Activated T-cell treated with anti-CD3 and anti-CD28 coated beads for 48 hours (primary cell): ENCODE data around the gene DYNLT1.
"Not testable (repeated sequence)": the region's sequence is repeated elsewhere in the genome, so short reads cannot be mapped to it uniquely, and the experiment has no call there.

Experiments
- DNase-seq: peaks from one replicate; pipeline ENCODE4 v3.0.0-alpha.2; 2020; ENCODE audit warnings: low read depth

DYNLT1 gene

GRCh38 chr6:158639056-158639455, 5.5 kb downstream of the DYNLT1 start:
- no peak for DNase-seq

DNA sequence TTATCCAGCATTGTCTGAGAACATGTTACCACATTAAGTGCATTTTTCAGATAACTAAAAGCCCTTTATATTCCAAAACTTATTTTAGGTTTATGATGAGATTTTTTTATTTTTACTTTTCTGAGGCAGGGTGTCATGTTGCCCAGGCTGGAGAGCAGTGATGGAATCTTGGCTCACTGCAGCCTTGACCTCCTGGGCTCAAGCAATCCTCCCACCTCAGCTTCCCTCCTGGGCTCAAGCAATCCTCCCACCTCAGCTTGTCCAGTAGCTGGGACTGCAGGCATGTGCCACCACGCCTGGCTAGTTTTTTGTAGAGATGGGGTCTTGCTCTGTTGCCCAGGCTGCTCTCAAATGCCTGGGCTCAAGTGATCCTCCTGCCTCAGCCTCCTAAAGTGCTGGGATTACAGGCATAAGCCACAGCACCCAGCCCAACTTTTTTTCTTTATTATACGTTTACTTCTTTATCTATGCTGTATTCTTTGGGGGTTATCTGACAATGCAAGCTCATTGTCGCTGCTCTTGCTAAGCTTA, 6.2 kb downstream of the DYNLT1 start:
- DNase-seq: no peak

DNA sequence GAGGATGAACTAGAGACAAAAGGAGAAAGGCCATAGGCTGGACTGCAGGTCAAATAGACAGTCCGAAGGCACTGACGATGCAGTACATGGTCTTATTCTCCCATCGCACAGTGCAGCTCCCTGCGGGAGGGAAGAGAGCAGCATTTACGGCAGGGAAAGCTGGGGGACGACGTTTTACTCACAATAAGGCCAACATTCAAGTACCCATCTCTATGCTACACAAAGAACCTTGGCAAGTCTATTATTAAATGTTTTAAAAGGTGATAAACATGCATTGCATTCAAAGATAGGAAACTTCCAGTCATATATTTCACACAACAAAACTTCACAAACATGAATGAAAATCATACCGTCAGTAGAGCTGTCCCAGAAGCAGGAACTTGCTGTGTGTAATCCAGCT, 7.8 kb downstream of the DYNLT1 start:
- no peak for DNase-seq

- DNase-seq: no peak
These were observed 9.0 kb downstream of the DYNLT1 start for GRCh38 chr6:158635427-158636073.

GRCh38 chr6:158634695-158635426, 9.7 kb downstream of the DYNLT1 start:
- no peak for DNase-seq

DNA sequence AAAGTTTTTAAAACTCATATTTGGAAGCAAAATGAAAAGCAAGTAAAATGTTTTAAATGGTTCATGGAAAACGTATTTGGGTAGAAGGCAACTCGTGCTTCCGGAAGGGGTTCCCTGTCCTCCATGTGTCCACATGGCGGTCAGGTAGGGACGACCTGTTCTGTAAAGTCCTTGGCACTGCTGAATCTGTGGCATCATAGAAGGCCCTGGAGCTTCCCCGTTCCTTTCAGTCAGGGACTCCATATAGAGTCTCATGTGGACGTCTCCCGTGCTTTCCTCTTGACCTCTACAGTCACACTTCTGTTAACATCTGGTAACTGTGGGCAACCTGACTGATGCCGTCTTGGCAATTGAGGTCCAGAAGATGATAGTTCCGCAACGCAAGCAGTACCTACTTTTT, 11.4 kb downstream of the DYNLT1 start:
- no peak for DNase-seq

GRCh38 chr6:158632538-158633119, 11.9 kb downstream of the DYNLT1 start:
- DNase-seq: not testable (repeated sequence)

DNA sequence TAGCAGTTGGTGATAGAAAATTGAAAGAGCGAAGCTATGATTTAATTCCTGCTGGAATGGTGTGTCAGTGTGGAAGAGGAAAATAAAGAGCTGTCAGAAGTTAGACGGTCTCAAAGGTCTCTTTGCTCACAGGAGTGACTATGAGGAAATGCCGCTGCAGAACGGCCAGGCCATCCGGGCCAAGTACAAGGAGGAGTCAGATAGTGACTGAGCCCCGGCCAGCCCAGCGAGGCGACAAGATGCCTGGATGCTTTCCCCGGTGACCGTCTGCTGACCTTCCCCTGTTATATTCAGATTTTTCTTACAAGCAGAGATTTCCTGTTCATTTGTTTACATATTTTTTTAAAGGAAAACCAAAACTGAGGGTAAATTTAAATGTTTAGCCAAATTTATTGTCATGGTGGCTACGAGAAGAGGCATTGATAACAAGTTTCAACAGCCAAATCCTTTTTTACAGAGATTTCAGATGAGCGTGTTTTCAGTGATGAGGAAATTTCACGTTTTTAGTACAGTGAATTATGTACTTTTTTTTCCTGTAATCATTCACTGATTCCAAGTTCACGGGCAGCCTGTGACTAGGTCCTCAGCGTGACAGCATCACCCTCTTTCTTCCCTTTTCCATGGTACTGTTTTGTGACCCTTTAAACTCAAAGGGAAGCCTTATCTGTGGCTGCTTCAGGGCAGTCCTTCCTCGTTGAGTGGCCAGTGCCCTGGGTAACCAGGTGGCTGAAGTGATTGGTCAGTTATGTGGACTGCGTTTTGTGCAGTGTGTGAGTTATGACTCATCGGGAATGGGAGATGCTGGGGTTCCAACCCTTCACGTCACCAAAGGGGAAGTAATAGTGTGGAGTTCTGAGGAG, 12.6 kb downstream of the DYNLT1 start:
- DNase-seq: no peak

DNA sequence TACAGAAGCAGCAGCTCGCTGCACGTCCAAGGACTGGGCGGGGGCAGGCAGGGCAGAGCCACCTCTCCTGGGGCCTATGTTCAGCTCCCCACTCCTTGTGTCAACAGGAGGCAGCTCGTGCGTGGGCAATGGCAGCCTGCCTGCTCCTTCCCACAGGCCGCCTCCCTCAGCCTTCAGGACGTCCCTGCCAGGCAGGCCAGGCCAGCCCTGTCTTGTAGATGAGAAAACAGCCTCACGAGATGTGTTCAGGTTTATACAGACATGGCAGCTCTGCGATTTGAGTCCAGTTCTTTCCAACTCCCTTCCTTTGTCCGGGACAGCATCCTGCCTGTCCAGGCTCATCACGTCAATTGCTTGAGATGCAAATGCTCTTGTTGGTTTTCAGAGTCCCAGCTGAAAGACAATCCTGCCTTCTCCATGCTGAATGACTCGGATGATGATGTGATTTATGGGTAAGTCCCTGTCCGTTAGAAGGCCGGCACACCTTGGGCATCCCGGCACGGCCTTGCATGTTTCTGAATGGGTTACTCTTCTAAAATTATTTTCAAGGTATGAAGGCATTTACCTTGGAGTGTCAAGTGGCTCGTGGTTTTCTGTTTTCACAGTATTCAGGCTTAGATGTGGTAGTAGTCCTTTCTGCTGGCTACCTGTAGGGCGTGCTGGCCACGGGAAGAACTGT, 13.5 kb downstream of the DYNLT1 start:
- no peak for DNase-seq

DNA sequence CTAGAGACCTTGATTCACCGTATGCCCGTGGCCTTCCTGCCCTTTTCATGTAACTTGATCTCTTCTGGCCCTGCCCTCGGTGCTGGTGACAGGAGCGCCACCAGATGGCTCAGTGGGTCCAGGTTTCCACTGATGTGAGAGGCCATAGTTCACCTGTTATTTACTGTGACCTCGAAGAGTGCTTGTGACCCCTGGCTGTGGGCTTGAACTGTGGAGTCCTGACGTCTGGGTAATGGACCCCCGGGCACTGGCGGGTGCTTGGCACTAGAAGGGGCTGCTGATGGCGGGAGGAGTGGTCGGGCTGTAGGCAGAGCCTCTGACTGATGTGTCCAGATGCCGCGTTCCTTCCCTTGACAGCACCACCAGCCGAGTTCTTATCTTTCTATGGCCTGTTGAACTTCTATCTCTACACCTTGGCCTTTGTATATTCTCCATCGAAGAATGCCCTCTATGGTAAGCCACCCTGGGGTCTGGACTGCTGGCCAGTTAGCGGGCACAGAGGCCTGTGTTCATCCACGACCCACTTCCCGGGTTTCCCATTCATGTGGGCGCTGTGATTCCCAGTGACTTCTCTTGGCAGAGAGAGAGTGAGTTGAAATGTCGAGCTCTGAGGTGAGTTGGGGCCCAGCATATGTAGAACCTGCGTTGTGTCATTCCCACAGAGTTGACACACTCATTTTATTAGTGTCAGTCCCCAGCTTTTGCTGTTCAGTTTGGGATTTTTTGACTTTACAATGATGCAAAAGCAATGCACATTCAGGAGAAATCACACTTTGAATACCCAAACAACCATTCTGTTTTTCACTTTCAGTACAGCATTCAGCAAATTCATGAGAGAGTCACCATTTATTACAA, 14.9 kb downstream of the DYNLT1 start:
- DNase-seq: no peak

GRCh38 chr6:158628542-158628941, 16.0 kb downstream of the DYNLT1 start:
- DNase-seq: no peak

GRCh38 chr6:158627940-158628211, 16.7 kb downstream of the DYNLT1 start:
- DNase-seq: no peak

DNA sequence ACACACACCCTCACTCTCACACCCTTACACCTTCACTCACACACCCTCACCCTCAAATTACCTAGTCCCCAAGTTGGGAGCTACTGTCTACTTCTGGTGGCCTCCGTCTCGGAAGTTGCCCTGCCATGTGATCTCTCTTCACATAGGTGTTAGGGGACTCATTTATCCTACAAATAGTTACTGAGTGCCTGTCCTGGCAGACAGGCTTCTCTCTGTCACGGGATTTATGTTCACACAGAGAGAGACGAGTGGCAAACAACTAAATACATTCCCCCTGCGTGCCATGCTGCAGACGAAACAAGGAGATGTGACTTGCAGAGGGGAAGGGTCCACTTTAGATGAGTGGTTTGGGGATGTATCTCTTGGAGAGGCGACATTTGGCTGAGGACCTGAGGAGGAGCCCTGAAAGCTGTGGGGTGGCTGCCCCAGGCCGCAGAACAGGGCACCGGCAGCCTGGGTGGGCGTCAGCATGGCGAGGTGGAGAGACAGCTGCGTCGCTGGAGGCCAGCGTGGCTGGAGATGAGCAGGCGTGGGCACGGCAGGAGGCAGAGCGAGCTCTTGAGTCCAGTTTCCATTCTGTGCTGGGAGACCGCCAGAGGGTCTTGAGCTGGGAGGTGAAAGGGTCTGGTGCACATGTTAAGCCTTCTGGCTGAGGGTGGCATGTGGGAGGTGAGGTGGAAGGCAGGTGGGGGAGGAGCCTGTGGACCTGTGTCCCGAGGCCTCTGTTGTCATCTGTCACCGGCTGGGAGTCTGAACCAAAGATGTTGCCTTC, 17.2 kb downstream of the DYNLT1 start:
- DNase-seq: no peak

DNA sequence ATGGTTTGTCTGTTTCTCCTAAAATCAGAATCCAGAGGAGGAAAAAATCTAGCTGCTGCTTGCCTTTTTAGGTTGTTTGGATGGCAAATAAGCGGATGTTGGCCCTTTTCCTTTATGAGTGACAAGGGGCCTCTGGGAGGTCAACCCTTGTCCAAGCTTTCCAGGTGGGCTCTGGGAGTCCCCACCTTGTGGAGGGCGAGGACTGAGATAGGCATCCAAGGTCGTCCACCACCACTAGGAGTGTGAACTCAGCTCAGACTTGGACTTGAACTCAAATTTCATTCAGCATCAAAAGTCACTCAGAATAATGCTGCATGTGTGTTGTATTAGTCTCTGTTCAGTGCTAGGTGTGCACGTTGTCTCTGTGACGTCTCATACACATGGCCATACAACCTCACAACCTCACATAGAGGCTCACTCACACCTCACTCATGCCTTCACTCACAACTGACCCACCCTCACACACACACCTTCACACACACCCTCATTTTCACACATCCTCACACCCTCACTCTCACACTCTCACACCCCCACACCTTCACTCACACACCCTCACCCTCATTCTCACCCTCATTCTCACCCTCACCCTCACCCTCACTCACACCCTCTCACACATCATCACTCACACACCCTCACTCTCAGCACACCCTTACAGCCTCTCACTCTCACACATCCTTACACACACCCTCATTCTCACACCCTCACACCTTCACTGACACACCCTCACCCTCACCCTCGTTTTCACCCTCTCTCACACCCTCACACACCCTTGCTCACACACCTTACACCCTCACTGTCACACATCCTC, 18.0 kb downstream of the DYNLT1 start:
- no peak for DNase-seq

DNA sequence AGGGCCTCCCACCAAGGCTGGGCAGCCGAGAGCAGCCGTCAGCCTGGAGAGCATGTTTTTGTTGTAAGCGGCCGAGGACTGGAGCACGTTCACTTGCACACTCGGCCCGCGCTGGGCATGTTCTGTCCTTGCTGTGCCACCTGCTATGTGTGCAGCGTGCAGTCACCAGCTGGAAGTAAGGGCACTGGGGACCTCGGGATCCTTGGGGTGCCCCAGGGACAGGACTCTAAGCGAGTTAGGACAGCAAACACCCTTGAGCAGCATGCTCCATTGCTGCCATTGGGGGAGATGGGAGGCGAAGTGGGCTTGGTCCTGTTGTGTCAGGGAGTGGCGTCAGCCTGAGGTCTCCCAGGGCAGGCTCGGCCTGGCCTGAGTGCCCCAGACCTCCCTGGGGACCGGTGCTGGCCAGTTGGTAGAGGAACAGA, 18.6 kb downstream of the DYNLT1 start:
- DNase-seq: no peak

- no peak for DNase-seq
These were observed 19.6 kb downstream of the DYNLT1 start for GRCh38 chr6:158624684-158625682.

GRCh38 chr6:158622545-158623190, 21.9 kb downstream of the DYNLT1 start:
- no peak for DNase-seq
